IMR-90 (cell line): Measurements from ENCODE around the gene SLC5A10. TPM values are rescaled to one million over a fixed set of nuclear protein-coding genes. Genes with fewer than 3 reads are reported as not detected.

Experiments used
- ATAC-seq: fragments of 200-7000 bp; cut with Tn5 transposase; 2 replicates; pipeline ENCODE4 v1.9.1; 2020; ENCODE audit warnings: low read depth, mild to moderate bottlenecking, moderate library complexity
- BruUV-seq: library from RNA; stranded (reverse); fragments of 400-500 nt; replicated peaks from 2 replicates; lab custom pipeline; 2021; lab: Mats Ljungman, UMichigan
- CTCF ChIA-PET: fragments of 300-600 bp; formaldehyde crosslinking; extraction: SDS; loops from one replicate; lab custom pipeline; 2021; ENCODE audit warnings: antibody characterized with exemption; lab: Yijun Ruan, JAX
- POLR2A ChIA-PET: fragments of 300-600 bp; sonication (Branson Sonifier 250); formaldehyde crosslinking; loops from one replicate; lab custom pipeline; 2022; ENCODE audit warnings: antibody characterized with exemption; ENCODE audit not compliant: unreplicated experiment; lab: Charles Lee
- DNase-seq: peaks from one replicate; pipeline ENCODE4 v3.0.0; 2013
- H2AFZ ChIP-seq: replicated peaks from 2 replicates; pipeline ENCODE3; 2013; ENCODE audit warnings: low read length, mild to moderate bottlenecking; ENCODE audit not compliant: poor library complexity
- H2AK5ac ChIP-seq: 2 replicates; pipeline ENCODE4 v1.6.1; 2013; ENCODE audit warnings: low read depth, low read length, inconsistent platforms
- H2AK9ac ChIP-seq: replicated peaks from 2 replicates; pipeline ENCODE3; 2013; ENCODE audit warnings: mild to moderate bottlenecking, low read depth, low read length, moderate library complexity; ENCODE audit not compliant: poor library complexity
- H2BK120ac ChIP-seq: 2 replicates; pipeline ENCODE4 v1.6.1; 2013; ENCODE audit warnings: low read depth, low read length, inconsistent platforms
- H2BK15ac ChIP-seq: 3 replicates; pipeline ENCODE4 v1.6.1; 2013; ENCODE audit warnings: low read depth, low read length, inconsistent platforms
- H2BK20ac ChIP-seq: 2 replicates; pipeline ENCODE4 v1.6.1; 2013; ENCODE audit warnings: low read depth, mild to moderate bottlenecking, inconsistent platforms, low read length, moderate library complexity
- H2BK5ac ChIP-seq: 2 replicates; pipeline ENCODE4 v1.6.1; 2013; ENCODE audit warnings: mild to moderate bottlenecking, low read depth, low read length, inconsistent platforms; ENCODE audit not compliant: poor library complexity, severe bottlenecking
- H3K14ac ChIP-seq: replicated peaks from 2 replicates; pipeline ENCODE4 v1.6.1; 2013; ENCODE audit warnings: low read depth, low read length, inconsistent platforms
- H3K18ac ChIP-seq: 2 replicates; pipeline ENCODE4 v1.6.1; 2013; ENCODE audit warnings: low read depth, low read length, control low read depth
- H3K23ac ChIP-seq: 2 replicates; pipeline ENCODE4 v1.6.1; 2013; ENCODE audit warnings: low read depth, low read length, inconsistent platforms
- H3K27ac ChIP-seq: 2 replicates; pipeline ENCODE4 v1.5.1; 2013; ENCODE audit warnings: mild to moderate bottlenecking, control low read depth, low read length; ENCODE audit not compliant: insufficient read depth
- H3K27me3 ChIP-seq: 2 replicates; pipeline ENCODE4 v1.6.1; 2013; ENCODE audit warnings: low read length; ENCODE audit not compliant: control insufficient read depth, insufficient read depth
- H3K36me3 ChIP-seq: 2 replicates; pipeline ENCODE4 v1.6.1; 2013; ENCODE audit warnings: low read length, mixed read lengths; ENCODE audit not compliant: control insufficient read depth, insufficient read depth
- H3K4ac ChIP-seq: 2 replicates; pipeline ENCODE4 v1.6.1; 2013; ENCODE audit warnings: low read depth, low read length, inconsistent platforms
- H3K4me1 ChIP-seq: 2 replicates; pipeline ENCODE4 v1.6.1; 2013; ENCODE audit warnings: low read length, mixed read lengths; ENCODE audit not compliant: control insufficient read depth, insufficient read depth
- H3K4me2 ChIP-seq: 2 replicates; pipeline ENCODE4 v1.6.1; 2013; ENCODE audit warnings: low read depth, mild to moderate bottlenecking, control low read depth, low read length, moderate library complexity
- H3K4me3 ChIP-seq: 2 replicates; pipeline ENCODE4 v1.5.1; 2013; ENCODE audit warnings: low read depth, mild to moderate bottlenecking, control low read depth, low read length, moderate library complexity; ENCODE audit not compliant: insufficient read depth
- H3K56ac ChIP-seq: 2 replicates; pipeline ENCODE4 v1.6.1; 2013; ENCODE audit warnings: low read length, inconsistent platforms; ENCODE audit not compliant: insufficient read depth; ENCODE audit errors: extremely low read depth
- H3K79me1 ChIP-seq, 2 experiments: 2 replicates each; pipeline ENCODE4 v1.6.1; 2013; ENCODE audit warnings: low read length in 2 of 2, inconsistent platforms in 1 of 2, low read depth in 1 of 2
- H3K9ac ChIP-seq: 2 replicates; pipeline ENCODE4 v1.6.1; 2013; ENCODE audit warnings: low read depth, low read length, control low read depth
- H3K9me1 ChIP-seq: 2 replicates; pipeline ENCODE4 v1.6.1; 2013; ENCODE audit warnings: low read length, inconsistent platforms; ENCODE audit not compliant: insufficient read depth
- H3K9me3 ChIP-seq: 2 replicates; pipeline ENCODE4 v1.6.1; 2013; ENCODE audit warnings: low read length; ENCODE audit not compliant: control insufficient read depth, insufficient read depth
- H4K20me1 ChIP-seq: 2 replicates; pipeline ENCODE4 v1.6.1; 2013; ENCODE audit warnings: low read length, inconsistent platforms; ENCODE audit not compliant: insufficient read depth
- H4K5ac ChIP-seq: 2 replicates; pipeline ENCODE4 v1.6.1; 2013; ENCODE audit warnings: mild to moderate bottlenecking, low read depth, low read length, control low read depth
- H4K8ac ChIP-seq, 2 experiments: 2 replicates each; pipeline ENCODE4 v1.6.1; 2013; ENCODE audit warnings: low read depth in 2 of 2, low read length in 2 of 2, control low read depth in 1 of 2, inconsistent platforms in 1 of 2
- H4K91ac ChIP-seq: 2 replicates; pipeline ENCODE4 v1.6.1; 2013; ENCODE audit warnings: low read depth, low read length, inconsistent platforms; ENCODE audit not compliant: insufficient read depth
- BHLHE40 ChIP-seq: fragments of 150-350 bp; IDR thresholded peaks from 2 replicates; pipeline ENCODE4 v1.6.1; 2016; ENCODE audit warnings: mild to moderate bottlenecking, low read depth, low read length
- CEBPB ChIP-seq: IDR thresholded peaks from 2 replicates; pipeline ENCODE4 v1.6.1; 2012; ENCODE audit warnings: low read depth, low read length, improper control_type of control experiment
- CHD1 ChIP-seq: IDR thresholded peaks from 2 replicates; pipeline ENCODE4 v1.6.1; 2012; ENCODE audit warnings: low read depth, low read length, improper control_type of control experiment
- FOS ChIP-seq: fragments of 150-350 bp; IDR thresholded peaks from 2 replicates; pipeline ENCODE4 v1.6.1; 2016; ENCODE audit warnings: low read depth, low read length
- MAFK ChIP-seq: IDR thresholded peaks from 2 replicates; pipeline ENCODE4 v1.6.1; 2012; ENCODE audit warnings: low read depth, low read length, improper control_type of control experiment
- MAZ ChIP-seq: IDR thresholded peaks from 2 replicates; pipeline ENCODE4 v1.6.1; 2012; ENCODE audit warnings: low read depth, mild to moderate bottlenecking, low read length, improper control_type of control experiment, moderate library complexity, borderline replicate concordance
- MXI1 ChIP-seq: IDR thresholded peaks from 2 replicates; pipeline ENCODE4 v1.6.1; 2012; ENCODE audit warnings: low read depth, mild to moderate bottlenecking, low read length, moderate library complexity, borderline replicate concordance
- NFE2L2 ChIP-seq: fragments of 150-350 bp; IDR thresholded peaks from 2 replicates; pipeline ENCODE4 v1.6.1; 2016; ENCODE audit warnings: low read depth, mild to moderate bottlenecking, low read length
- POLR2A ChIP-seq: IDR thresholded peaks from 2 replicates; pipeline ENCODE4 v1.6.1; 2012; ENCODE audit warnings: mild to moderate bottlenecking, low read depth, low read length
- RAD21 ChIP-seq: IDR thresholded peaks from 2 replicates; pipeline ENCODE4 v1.6.1; 2012; ENCODE audit warnings: low read length, improper control_type of control experiment
- RCOR1 ChIP-seq: IDR thresholded peaks from 2 replicates; pipeline ENCODE4 v1.6.1; 2012; ENCODE audit warnings: mild to moderate bottlenecking, low read length, improper control_type of control experiment; ENCODE audit not compliant: insufficient replicate concordance
- RFX5 ChIP-seq: IDR thresholded peaks from 2 replicates; pipeline ENCODE4 v1.8.0; 2012; ENCODE audit warnings: low read depth, mild to moderate bottlenecking, low read length, moderate library complexity
- SMC3 ChIP-seq: fragments of 150-350 bp; IDR thresholded peaks from 2 replicates; pipeline ENCODE4 v1.6.1; 2016; ENCODE audit warnings: low read depth, mild to moderate bottlenecking, antibody characterized with exemption, low read length, moderate library complexity
- WGBS, 2 experiments: methylation state at CpG; one replicate each; pipeline versions ENCODE4 v1.1.5 to v1.1.7; 2013; ENCODE audit warnings: missing lambda C conversion rate in 2 of 2; ENCODE audit not compliant: insufficient read length in 1 of 2; ENCODE audit errors: extremely low coverage in 2 of 2; 5-methylcytosine and 5-hydroxymethylcytosine counted together
- dilution Hi-C: fragments of 300-500 bp; cut with HindIII; formaldehyde crosslinking; loops from one replicate; pipeline ENCODE4 v1.14.3; 2018; ENCODE audit warnings: low sequenced_read_pairs; ENCODE audit not compliant: unreplicated experiment
- in situ Hi-C: fragments of 300-500 bp; cut with MboI; formaldehyde crosslinking; loops from 3 replicates; pipeline ENCODE4 v1.14.3; 2019; ENCODE audit warnings: low sequenced_read_pairs, inconsistent platforms, mixed read lengths
- intact Hi-C: fragments of 100-400 bp; cut with micrococcal nuclease; formaldehyde crosslinking; loops from 2 replicates; pipeline ENCODE4 v1.10.0; 2022
- polyA plus RNA-seq, 3 experiments: library from polyadenylated mRNA; depleted of rRNA; stranded (reverse); fragments of >200 nt; gene quantifications; 2 replicates each; pipeline ENCODE4 v1.2.3, GENCODE V29; 2012; ENCODE audit warnings: low replicate concordance in 1 of 3
- total RNA-seq: library from RNA; depleted of rRNA; stranded (reverse); fragments of >200 nt; gene quantifications from 2 replicates; pipeline ENCODE4 v1.2.3, GENCODE V29; 2012
- TF ChIP-seq, protein P1 (sequence below): conservative IDR thresholded peaks from 2 replicates; pipeline ENCODE4 v1.5.1; 2012; ENCODE audit warnings: mild to moderate bottlenecking, low read depth, low read length, improper control_type of control experiment
- TF ChIP-seq, protein P2 (sequence below): fragments of 150-350 bp; IDR thresholded peaks from 2 replicates; pipeline ENCODE4 v1.6.1; 2017; ENCODE audit warnings: mild to moderate bottlenecking, antibody characterized with exemption, low read length, low read depth
- TF ChIP-seq, protein P3 (sequence below): fragments of 150-350 bp; IDR thresholded peaks from 2 replicates; pipeline ENCODE4 v1.6.1; 2016; ENCODE audit warnings: low read depth, mild to moderate bottlenecking, low read length, moderate library complexity, borderline replicate concordance

The SLC5A10 gene
- total and polyA plus RNA-seq, 2 of the 4 experiments (the other 2 are of a cell fraction) = not detected

DNA sequence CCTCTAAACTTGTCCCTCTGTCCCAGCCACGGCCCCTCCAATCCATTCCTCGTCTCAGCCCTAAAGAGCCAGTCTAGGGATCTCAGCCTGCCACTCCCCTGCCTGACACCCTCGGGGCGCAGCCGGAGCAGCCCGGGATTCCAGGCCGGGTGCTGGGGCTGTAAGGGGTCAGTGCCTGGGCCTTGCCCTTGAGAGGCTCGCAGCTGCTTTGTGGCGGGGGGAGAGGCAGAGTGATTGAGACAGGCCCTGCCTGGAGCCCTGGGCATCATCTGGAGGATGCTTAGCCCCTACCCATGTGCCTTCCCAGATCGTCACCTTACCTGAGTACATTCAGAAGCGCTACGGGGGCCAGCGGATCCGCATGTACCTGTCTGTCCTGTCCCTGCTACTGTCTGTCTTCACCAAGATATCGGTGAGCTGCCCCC, 8.3 kb downstream of the SLC5A10 start:
- Histone ChIP-seq H3K27ac (no peak overlapping the region), H2AFZ (no peak overlapping the region), H2BK120ac (no peak overlapping the region), H4K91ac (no peak overlapping the region), H2BK5ac (no peak overlapping the region), H3K36me3 (no peaks in the 10 kb centered on the region), H3K23ac (no peak overlapping the region), H2AK9ac (peak overlapping the region; percentile 85), H3K4ac (no peak overlapping the region), H3K18ac (no peak overlapping the region), H4K8ac (no peak overlapping the region), H3K27me3 (no peaks in the 10 kb centered on the region), H3K56ac (no peak overlapping the region), H3K79me1 (no peaks in the 10 kb centered on the region; a peak in 1 of 4 replicates), H3K9me1 (peaks cover 4% of the 10 kb centered on the region; the same call in 1 of the 2 replicates), H4K20me1 (no peaks in the 10 kb centered on the region), H2BK15ac (no peak overlapping the region), H2BK20ac (no peak overlapping the region), H3K4me3 (no peak overlapping the region), H3K4me2 (no peak overlapping the region), H2AK5ac (peak overlapping the region; percentile 11), H3K9ac (no peak overlapping the region), H3K9me3 (no peaks in the 10 kb centered on the region), H3K4me1 (peaks cover 12% of the 10 kb centered on the region), H4K5ac (no peak overlapping the region), H3K14ac (no peak overlapping the region)
- ChIA-PET POLR2A (no interaction called here), CTCF (no interaction called here)
- no peak for ATAC-seq
- WGBS, 2 experiments = no CpG with 5 or more reads among the region's 15 CpGs
- BruUV-seq = no TSS peak
- dilution Hi-C loops = no loop called here
- intact Hi-C loops = loop anchor here (2.0 kb wide), 1 partner anchor 45 kb away; the partner anchor contains the start of gene FAM83G
- no peak for DNase-seq
- TF ChIP-seq BHLHE40 = no peak
- no peak for TF ChIP-seq MXI1
- TF ChIP-seq, protein P1, sequence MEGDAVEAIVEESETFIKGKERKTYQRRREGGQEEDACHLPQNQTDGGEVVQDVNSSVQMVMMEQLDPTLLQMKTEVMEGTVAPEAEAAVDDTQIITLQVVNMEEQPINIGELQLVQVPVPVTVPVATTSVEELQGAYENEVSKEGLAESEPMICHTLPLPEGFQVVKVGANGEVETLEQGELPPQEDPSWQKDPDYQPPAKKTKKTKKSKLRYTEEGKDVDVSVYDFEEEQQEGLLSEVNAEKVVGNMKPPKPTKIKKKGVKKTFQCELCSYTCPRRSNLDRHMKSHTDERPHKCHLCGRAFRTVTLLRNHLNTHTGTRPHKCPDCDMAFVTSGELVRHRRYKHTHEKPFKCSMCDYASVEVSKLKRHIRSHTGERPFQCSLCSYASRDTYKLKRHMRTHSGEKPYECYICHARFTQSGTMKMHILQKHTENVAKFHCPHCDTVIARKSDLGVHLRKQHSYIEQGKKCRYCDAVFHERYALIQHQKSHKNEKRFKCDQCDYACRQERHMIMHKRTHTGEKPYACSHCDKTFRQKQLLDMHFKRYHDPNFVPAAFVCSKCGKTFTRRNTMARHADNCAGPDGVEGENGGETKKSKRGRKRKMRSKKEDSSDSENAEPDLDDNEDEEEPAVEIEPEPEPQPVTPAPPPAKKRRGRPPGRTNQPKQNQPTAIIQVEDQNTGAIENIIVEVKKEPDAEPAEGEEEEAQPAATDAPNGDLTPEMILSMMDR = no peak
- TF ChIP-seq MAFK = no peak
- TF ChIP-seq SMC3 = no peak
- TF ChIP-seq NFE2L2 = no peak
- TF ChIP-seq RFX5 = no peak
- no peak for TF ChIP-seq POLR2A
- TF ChIP-seq MAZ = no peak
- no peak for TF ChIP-seq CHD1
- no peak for TF ChIP-seq RAD21
- TF ChIP-seq, protein P2, sequence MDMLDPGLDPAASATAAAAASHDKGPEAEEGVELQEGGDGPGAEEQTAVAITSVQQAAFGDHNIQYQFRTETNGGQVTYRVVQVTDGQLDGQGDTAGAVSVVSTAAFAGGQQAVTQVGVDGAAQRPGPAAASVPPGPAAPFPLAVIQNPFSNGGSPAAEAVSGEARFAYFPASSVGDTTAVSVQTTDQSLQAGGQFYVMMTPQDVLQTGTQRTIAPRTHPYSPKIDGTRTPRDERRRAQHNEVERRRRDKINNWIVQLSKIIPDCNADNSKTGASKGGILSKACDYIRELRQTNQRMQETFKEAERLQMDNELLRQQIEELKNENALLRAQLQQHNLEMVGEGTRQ = no peak
- no peak for TF ChIP-seq CEBPB
- TF ChIP-seq FOS = no peak
- TF ChIP-seq, protein P3, sequence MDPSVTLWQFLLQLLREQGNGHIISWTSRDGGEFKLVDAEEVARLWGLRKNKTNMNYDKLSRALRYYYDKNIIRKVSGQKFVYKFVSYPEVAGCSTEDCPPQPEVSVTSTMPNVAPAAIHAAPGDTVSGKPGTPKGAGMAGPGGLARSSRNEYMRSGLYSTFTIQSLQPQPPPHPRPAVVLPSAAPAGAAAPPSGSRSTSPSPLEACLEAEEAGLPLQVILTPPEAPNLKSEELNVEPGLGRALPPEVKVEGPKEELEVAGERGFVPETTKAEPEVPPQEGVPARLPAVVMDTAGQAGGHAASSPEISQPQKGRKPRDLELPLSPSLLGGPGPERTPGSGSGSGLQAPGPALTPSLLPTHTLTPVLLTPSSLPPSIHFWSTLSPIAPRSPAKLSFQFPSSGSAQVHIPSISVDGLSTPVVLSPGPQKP = no peak
- no peak for TF ChIP-seq RCOR1
- in situ Hi-C loops = no loop called here
